Smooth muscle cell (in vitro differentiated cells): ENCODE data around the gene TRANK1. TPM values are rescaled to one million over a fixed set of nuclear protein-coding genes. Genes with fewer than 3 reads are reported as not detected.

Experiments
- DNase-seq: peaks from one replicate; lab custom pipeline; 2025; ENCODE audit not compliant: unreplicated experiment; lab: John Stamatoyannopoulos, UW
- H2AFZ ChIP-seq: fragments of 200-600 bp; sonication (generic); 2 replicates; pipeline ENCODE4 v1.6.0; 2016; ENCODE audit warnings: antibody characterized with exemption, low read depth, mild to moderate bottlenecking
- H3F3A ChIP-seq: fragments of 200-600 bp; sonication (generic); 2 replicates; pipeline ENCODE4 v1.6.0; 2017; ENCODE audit warnings: antibody characterized with exemption, low read depth
- H3K27ac ChIP-seq: fragments of 200-600 bp; sonication (generic); 2 replicates; pipeline ENCODE4 v1.5.1; 2016; ENCODE audit warnings: low read depth, mild to moderate bottlenecking
- H3K27me3 ChIP-seq: fragments of 200-600 bp; sonication (generic); 2 replicates; pipeline ENCODE4 v1.6.1; 2016; ENCODE audit warnings: low read depth, mild to moderate bottlenecking
- H3K36me3 ChIP-seq: fragments of 200-600 bp; sonication (generic); 2 replicates; pipeline ENCODE4 v1.5.1; 2016; ENCODE audit warnings: low read depth
- H3K4me1 ChIP-seq: fragments of 200-600 bp; sonication (generic); 2 replicates; pipeline ENCODE4 v1.5.1; 2016; ENCODE audit warnings: low read depth
- H3K4me2 ChIP-seq: fragments of 200-600 bp; sonication (generic); 2 replicates; pipeline ENCODE4 v1.6.0; 2016; ENCODE audit warnings: mild to moderate bottlenecking
- H3K4me3 ChIP-seq: fragments of 200-600 bp; sonication (generic); 2 replicates; pipeline ENCODE4 v1.5.1; 2016; ENCODE audit warnings: mild to moderate bottlenecking
- H3K79me2 ChIP-seq: fragments of 200-600 bp; sonication (generic); 2 replicates; pipeline ENCODE4 v1.6.0; 2016; ENCODE audit warnings: low read depth, mild to moderate bottlenecking
- H3K9ac ChIP-seq: fragments of 200-600 bp; sonication (generic); 2 replicates; pipeline ENCODE4 v1.6.0; 2016; ENCODE audit warnings: low read depth
- H3K9me3 ChIP-seq: fragments of 200-600 bp; sonication (generic); replicated peaks from 2 replicates; pipeline ENCODE4 v1.5.1; 2016; ENCODE audit warnings: low read depth
- H4K20me1 ChIP-seq: fragments of 200-600 bp; sonication (generic); 2 replicates; pipeline ENCODE4 v1.6.0; 2016; ENCODE audit warnings: low read depth
- whole genome bisulfite sequencing: methylation state at CpG from one replicate; pipeline ENCODE4 v1.1.7; 2016; ENCODE audit warnings: low lambda C conversion rate; 5-methylcytosine and 5-hydroxymethylcytosine counted together
- polyA plus RNA-seq: library from polyadenylated mRNA; unstranded; fragments of >200 nt; fragmentation: Nextera tagmentation; extraction: Ambion mirVana; gene quantifications from 2 replicates; pipeline ENCODE4 v1.2.1, GENCODE V29; 2016
- total RNA-seq: library from RNA; depleted of rRNA; stranded (reverse); fragments of >200 nt; gene quantifications from 2 replicates; pipeline ENCODE4 v1.2.3, GENCODE V29; 2014
- TF ChIP-seq, protein P1 (sequence below): fragments of 200-600 bp; sonication (generic); IDR thresholded peaks from 2 replicates; pipeline ENCODE4 v1.5.1; 2017; ENCODE audit warnings: borderline replicate concordance, mild to moderate bottlenecking, antibody characterized with exemption; ENCODE audit not compliant: insufficient read depth, poor library complexity, severe bottlenecking

TRANK1 gene
- total and polyA plus RNA-seq, 2 experiments from 2014 or later, result 2.4 to 5.2 TPM

DNA sequence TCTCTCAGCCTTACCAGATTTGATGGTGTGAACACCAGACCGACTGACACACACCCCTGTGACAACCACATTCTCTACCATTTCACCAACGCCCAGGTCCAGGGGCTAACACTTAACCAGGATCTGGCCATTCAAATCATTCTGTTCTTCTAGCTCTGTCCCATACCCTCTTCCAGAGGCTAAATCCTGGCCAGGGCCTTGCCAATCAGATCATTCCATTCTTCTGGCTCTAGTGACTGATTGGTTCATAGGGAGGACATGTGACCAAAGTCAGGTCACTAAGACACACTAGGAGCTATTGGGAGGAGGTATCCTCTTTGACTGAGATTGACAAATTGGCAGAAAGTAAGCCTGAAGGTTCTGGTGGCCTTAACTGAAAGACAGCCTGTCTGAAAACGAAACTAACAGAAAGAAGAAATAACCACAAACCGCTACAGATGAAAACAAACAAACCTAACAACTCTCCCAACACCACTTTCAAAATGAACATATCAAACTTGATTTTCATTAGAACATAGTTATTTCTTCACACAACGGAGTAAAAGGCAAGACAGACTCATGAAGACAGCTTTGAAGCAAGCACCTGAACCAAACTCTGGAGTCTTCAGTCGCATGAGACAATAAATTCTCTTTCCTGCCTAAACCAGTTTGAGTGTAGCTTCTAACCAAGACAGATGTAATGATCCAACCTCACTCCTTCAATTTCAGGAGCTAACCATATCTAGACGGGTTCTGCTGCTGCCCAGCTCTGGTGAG is 68.5 kb downstream of the TRANK1 start:
- Histone ChIP-seq H3F3A (no peaks in the 10 kb centered on the region), H3K36me3 (no peaks in the 10 kb centered on the region), H3K9ac (no peak overlapping the region), H3K27me3 (no peaks in the 10 kb centered on the region), H4K20me1 (no peaks in the 10 kb centered on the region), H3K4me3 (no peak overlapping the region), H3K4me2 (no peak overlapping the region), H2AFZ (no peak overlapping the region), H3K4me1 (no peaks in the 10 kb centered on the region), H3K79me2 (no peaks in the 10 kb centered on the region), H3K9me3 (no peaks in the 10 kb centered on the region), H3K27ac (no peak overlapping the region)
- WGBS, result 96% methylated on average over 7 of the region's 7 CpGs
- TF ChIP-seq, protein P1, sequence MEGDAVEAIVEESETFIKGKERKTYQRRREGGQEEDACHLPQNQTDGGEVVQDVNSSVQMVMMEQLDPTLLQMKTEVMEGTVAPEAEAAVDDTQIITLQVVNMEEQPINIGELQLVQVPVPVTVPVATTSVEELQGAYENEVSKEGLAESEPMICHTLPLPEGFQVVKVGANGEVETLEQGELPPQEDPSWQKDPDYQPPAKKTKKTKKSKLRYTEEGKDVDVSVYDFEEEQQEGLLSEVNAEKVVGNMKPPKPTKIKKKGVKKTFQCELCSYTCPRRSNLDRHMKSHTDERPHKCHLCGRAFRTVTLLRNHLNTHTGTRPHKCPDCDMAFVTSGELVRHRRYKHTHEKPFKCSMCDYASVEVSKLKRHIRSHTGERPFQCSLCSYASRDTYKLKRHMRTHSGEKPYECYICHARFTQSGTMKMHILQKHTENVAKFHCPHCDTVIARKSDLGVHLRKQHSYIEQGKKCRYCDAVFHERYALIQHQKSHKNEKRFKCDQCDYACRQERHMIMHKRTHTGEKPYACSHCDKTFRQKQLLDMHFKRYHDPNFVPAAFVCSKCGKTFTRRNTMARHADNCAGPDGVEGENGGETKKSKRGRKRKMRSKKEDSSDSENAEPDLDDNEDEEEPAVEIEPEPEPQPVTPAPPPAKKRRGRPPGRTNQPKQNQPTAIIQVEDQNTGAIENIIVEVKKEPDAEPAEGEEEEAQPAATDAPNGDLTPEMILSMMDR, result no peak
- no peak for DNase-seq

DNA sequence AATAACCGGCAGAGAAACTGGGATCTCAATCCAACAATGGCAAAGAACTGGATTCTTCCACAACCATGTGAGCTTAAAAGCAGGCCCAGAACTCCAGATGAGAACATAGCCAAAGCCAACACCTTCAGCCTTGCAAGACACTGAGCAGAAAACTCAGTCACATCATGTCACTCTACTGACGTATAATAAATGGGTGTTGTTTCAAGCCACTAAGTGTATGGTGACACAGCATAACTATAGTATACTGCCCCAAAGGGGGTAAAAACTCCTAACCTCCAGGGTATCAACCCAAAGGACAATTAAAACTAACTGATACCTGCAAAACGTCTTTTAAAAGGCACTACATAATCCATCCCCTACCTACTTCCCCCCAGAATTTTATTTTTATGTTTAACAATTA is 69.5 kb downstream of the TRANK1 start:
- TF ChIP-seq, protein P1, result no peak
- DNase-seq, result no peak
- no peaks in the 10 kb centered on the region for H3K4me1 ChIP-seq
- H3K9ac ChIP-seq, result no peak overlapping the region
- no peak overlapping the region for H3K4me3 ChIP-seq
- H3K9me3 ChIP-seq, result no peaks in the 10 kb centered on the region
- no peak overlapping the region for H2AFZ ChIP-seq
- 98% methylated on average over 3 of the region's 3 CpGs for WGBS
- no peaks in the 10 kb centered on the region for H3K79me2 ChIP-seq
- no peak overlapping the region for H3K4me2 ChIP-seq
- H3K36me3 ChIP-seq, result no peaks in the 10 kb centered on the region
- no peaks in the 10 kb centered on the region for H3K27me3 ChIP-seq
- H4K20me1 ChIP-seq, result no peaks in the 10 kb centered on the region
- no peak overlapping the region for H3K27ac ChIP-seq
- no peaks in the 10 kb centered on the region for H3F3A ChIP-seq

DNA sequence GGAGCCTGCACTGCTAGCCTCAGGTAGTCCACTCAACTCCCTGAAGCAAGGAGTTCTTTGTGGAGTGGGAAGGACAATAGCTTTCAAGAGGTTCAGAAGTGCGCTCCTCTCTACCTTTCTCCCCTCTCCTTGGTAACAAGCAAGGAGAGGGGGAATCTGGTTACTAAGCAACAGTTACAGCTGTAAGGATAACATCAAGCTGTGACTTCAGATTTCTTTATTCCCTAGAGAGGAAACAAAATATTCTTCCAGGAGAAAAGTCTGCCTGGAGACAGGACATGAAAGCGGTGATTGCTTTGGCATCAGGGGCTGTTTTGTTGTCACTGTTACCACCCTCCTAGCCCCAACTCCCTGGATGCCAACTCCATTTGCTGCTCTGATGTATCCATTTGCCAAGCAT is 70.4 kb downstream of the TRANK1 start:
- no peaks in the 10 kb centered on the region for H3K36me3 ChIP-seq
- no peaks in the 10 kb centered on the region for H3K9me3 ChIP-seq
- 95% methylated on average over 2 of the region's 2 CpGs for WGBS
- H3K79me2 ChIP-seq, result no peaks in the 10 kb centered on the region
- H4K20me1 ChIP-seq, result no peaks in the 10 kb centered on the region
- no peak overlapping the region for H3K27ac ChIP-seq
- peaks cover 3% of the 10 kb centered on the region for H3K4me1 ChIP-seq
- no peak overlapping the region for H3K9ac ChIP-seq
- DNase-seq, result no peak
- H3K4me3 ChIP-seq, result no peak overlapping the region
- no peak overlapping the region for H3K4me2 ChIP-seq
- H2AFZ ChIP-seq, result no peak overlapping the region
- TF ChIP-seq, protein P1, result no peak
- no peaks in the 10 kb centered on the region for H3K27me3 ChIP-seq
- no peaks in the 10 kb centered on the region for H3F3A ChIP-seq
